GM12864 (cell line): ENCODE results near the gene KCTD4.

ENCODE experiments used
- DNase-seq: peaks from one replicate; pipeline ENCODE4 v3.0.0-alpha.2; 2011; ENCODE audit warnings: low read depth
- H3K4me3 ChIP-seq: 2 replicates; pipeline ENCODE4 v1.5.1; 2011; ENCODE audit warnings: mild to moderate bottlenecking, low read depth, low read length, control low read depth
- CTCF ChIP-seq: IDR thresholded peaks from 2 replicates; pipeline ENCODE4 v1.5.1; 2011; ENCODE audit warnings: low read depth, mild to moderate bottlenecking, moderate library complexity, low read length, control low read depth, inconsistent platforms; ENCODE audit errors: missing control alignments

The KCTD4 gene

GRCh38 chr13:45143346-45143751, 57.5 kb downstream of the KCTD4 start:
- H3K4me3 ChIP-seq = no peak overlapping the region
- no peak for TF ChIP-seq CTCF
- DNase-seq = no peak
